Prostate gland (tissue), 2 donors: Measurements from ENCODE around the gene GATA6.

Source experiments
- POLR2AphosphoS5 ChIP-seq: sonication (generic); formaldehyde crosslinking; IDR thresholded peaks from one replicate; pipeline ENCODE4 v1.6.1; 2017; ENCODE audit warnings: antibody characterized with exemption
- TF ChIP-seq, protein P1 (sequence below), 4 experiments: fragments of 200-600 bp in 2 of 4; fragments of 450-650 bp in 2 of 4; sonication (generic) in 2 of 4; IDR thresholded peaks; 1 replicate in 3 of 4; 2 replicates in 1 of 4; pipeline ENCODE4 v1.5.1; 2016 to 2019; ENCODE audit warnings: antibody characterized with exemption in 4 of 4, mild to moderate bottlenecking in 2 of 4, moderate library complexity in 2 of 4

DNA sequence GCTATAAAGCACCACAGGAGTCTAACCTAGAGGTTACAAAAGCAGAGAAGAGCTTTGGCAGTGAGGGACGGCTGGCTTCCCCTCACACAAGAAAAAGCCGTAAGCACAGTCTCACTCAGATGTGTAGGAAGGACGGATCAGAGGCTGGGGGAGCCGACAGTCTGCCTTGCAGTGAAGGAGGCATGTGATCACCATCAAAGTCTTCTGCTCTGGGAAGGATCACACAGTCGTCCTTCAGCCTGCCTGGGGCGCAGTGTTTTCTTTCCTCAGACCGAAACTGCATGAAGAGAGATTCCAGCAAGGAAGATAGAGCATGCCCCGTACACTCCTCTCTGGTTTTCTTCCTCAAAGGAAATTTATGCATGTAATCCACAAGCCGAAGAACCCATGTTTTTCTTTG is 24.1 kb downstream of the GATA6 start:
- TF ChIP-seq POLR2AphosphoS5, result no peak
- TF ChIP-seq, protein P1, sequence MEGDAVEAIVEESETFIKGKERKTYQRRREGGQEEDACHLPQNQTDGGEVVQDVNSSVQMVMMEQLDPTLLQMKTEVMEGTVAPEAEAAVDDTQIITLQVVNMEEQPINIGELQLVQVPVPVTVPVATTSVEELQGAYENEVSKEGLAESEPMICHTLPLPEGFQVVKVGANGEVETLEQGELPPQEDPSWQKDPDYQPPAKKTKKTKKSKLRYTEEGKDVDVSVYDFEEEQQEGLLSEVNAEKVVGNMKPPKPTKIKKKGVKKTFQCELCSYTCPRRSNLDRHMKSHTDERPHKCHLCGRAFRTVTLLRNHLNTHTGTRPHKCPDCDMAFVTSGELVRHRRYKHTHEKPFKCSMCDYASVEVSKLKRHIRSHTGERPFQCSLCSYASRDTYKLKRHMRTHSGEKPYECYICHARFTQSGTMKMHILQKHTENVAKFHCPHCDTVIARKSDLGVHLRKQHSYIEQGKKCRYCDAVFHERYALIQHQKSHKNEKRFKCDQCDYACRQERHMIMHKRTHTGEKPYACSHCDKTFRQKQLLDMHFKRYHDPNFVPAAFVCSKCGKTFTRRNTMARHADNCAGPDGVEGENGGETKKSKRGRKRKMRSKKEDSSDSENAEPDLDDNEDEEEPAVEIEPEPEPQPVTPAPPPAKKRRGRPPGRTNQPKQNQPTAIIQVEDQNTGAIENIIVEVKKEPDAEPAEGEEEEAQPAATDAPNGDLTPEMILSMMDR (IDR thresholded peaks at IDR 0.05), result no peak
